A549 (cell line): ENCODE data around the gene KAT2A. TPM values are rescaled to one million over a fixed set of nuclear protein-coding genes. Genes with fewer than 3 reads are reported as not detected.

ENCODE experiments used
- ATAC-seq, 2 experiments: fragments of 200-7000 bp in 1 of 2; fragments of >200 bp in 1 of 2; cut with Nextera tagmentation in 1 of 2; cut with Tn5 transposase in 1 of 2; 3 replicates each; pipeline versions ENCODE4 v1.8.0 to v1.9.1; 2018 to 2020; ENCODE audit warnings: mild to moderate bottlenecking in 1 of 2, moderate library complexity in 1 of 2
- CTCF ChIA-PET: fragments of 300-600 bp; sonication (Branson Sonifier 250); formaldehyde crosslinking; extraction: SDS; loops from one replicate; lab custom pipeline; 2021; ENCODE audit warnings: antibody characterized with exemption, inconsistent platforms; lab: Yijun Ruan, JAX
- POLR2A ChIA-PET: fragments of 350-600 bp; formaldehyde crosslinking; extraction: SDS; loops from one replicate; lab custom pipeline; 2021; ENCODE audit warnings: antibody characterized with exemption, inconsistent platforms; lab: Yijun Ruan, JAX
- DNase-seq, 2 experiments: peaks; one replicate each; pipeline versions ENCODE4 v3.0.0 to v3.0.0-alpha.2; 2011 to 2016; ENCODE audit warnings: low read depth in 1 of 2, low spot score in 1 of 2
- FAIRE-seq: peaks from 2 replicates; lab custom pipeline; 2011; peaks lifted over from hg19 to GRCh38; lab: Jason Lieb, UNC
- H3K27ac ChIP-seq, 2 experiments: fragments of >200 bp; sonication (Bioruptor Twin); formaldehyde crosslinking; 3 replicates each; pipeline ENCODE4 v1.5.1; 2016 to 2017
- H3K4me1 ChIP-seq: fragments of >200 bp; sonication (Bioruptor Twin); formaldehyde crosslinking; 3 replicates; pipeline ENCODE4 v1.6.1; 2016
- H3K4me2 ChIP-seq: fragments of >200 bp; sonication (Bioruptor Twin); formaldehyde crosslinking; 3 replicates; pipeline ENCODE4 v1.6.1; 2016
- H3K4me3 ChIP-seq: fragments of >200 bp; sonication (Bioruptor Twin); formaldehyde crosslinking; 3 replicates; pipeline ENCODE4 v1.5.1; 2016
- H3K9me3 ChIP-seq: fragments of >200 bp; sonication (Bioruptor Twin); formaldehyde crosslinking; 3 replicates; pipeline ENCODE4 v1.6.1; 2016
- BHLHE40 ChIP-seq: IDR thresholded peaks from 2 replicates; pipeline ENCODE4 v1.6.1; 2012; ENCODE audit warnings: low read depth, low read length, inconsistent platforms
- CBX8 ChIP-seq: fragments of 200-600 bp; sonication (generic); IDR thresholded peaks from 2 replicates; pipeline ENCODE4 v1.6.1; 2016
- CHD2 ChIP-seq: fragments of 150-350 bp; IDR thresholded peaks from 2 replicates; pipeline ENCODE4 v1.6.1; 2014; ENCODE audit warnings: low read length; ENCODE audit not compliant: partially characterized antibody
- EP300 ChIP-seq, 2 experiments: fragments of >200 bp; sonication (Bioruptor Twin); formaldehyde crosslinking; IDR thresholded peaks; 2 replicates in 1 of 2; 3 replicates in 1 of 2; pipeline ENCODE4 v1.6.1; 2016 to 2017
- FOSL2 ChIP-seq, 2 experiments: fragments of 450-650 bp in 1 of 2; fragments of >200 bp in 1 of 2; sonication (Bioruptor Twin) in 1 of 2; formaldehyde crosslinking; IDR thresholded peaks; 2 replicates each; pipeline versions ENCODE4 v1.5.0 to v1.6.1; 2016 to 2020; ENCODE audit warnings: mild to moderate bottlenecking in 1 of 2, moderate library complexity in 1 of 2
- HEYL ChIP-seq: fragments of 250-450 bp; sonication (Bioruptor Pico); IDR thresholded peaks from 2 replicates; pipeline ENCODE4 v1.8.0; 2021; ENCODE audit warnings: mild to moderate bottlenecking, moderate library complexity
- HOXA7 ChIP-seq: fragments of 250-450 bp; sonication (Bioruptor Pico); IDR thresholded peaks from 2 replicates; pipeline ENCODE4 v1.5.0; 2020; ENCODE audit warnings: mild to moderate bottlenecking, moderate library complexity
- HOXB13 ChIP-seq: fragments of 250-450 bp; sonication (Bioruptor Pico); IDR thresholded peaks from 2 replicates; pipeline ENCODE4 v1.5.0; 2020; ENCODE audit warnings: low read depth, mild to moderate bottlenecking, moderate library complexity
- JUN ChIP-seq, 2 experiments: fragments of >200 bp; sonication (Bioruptor Twin); formaldehyde crosslinking; IDR thresholded peaks; 2 replicates in 1 of 2; 3 replicates in 1 of 2; pipeline ENCODE4 v1.6.1; 2016 to 2017
- KDM1A ChIP-seq: fragments of 200-600 bp; sonication (generic); IDR thresholded peaks from 2 replicates; pipeline ENCODE4 v1.6.1; 2016; ENCODE audit warnings: low read depth, mild to moderate bottlenecking
- NR3C1 ChIP-seq: fragments of >200 bp; sonication (Bioruptor Twin); formaldehyde crosslinking; IDR thresholded peaks from 3 replicates; pipeline ENCODE4 v1.6.1; 2017
- PHF8 ChIP-seq: fragments of 200-600 bp; sonication (generic); IDR thresholded peaks from 2 replicates; pipeline ENCODE4 v1.6.1; 2016; ENCODE audit warnings: low read depth, mild to moderate bottlenecking, antibody characterized with exemption, moderate library complexity, borderline replicate concordance
- POLR2A ChIP-seq: IDR thresholded peaks from 2 replicates; pipeline ENCODE4 v1.6.1; 2012; ENCODE audit warnings: mild to moderate bottlenecking, low read length
- POLR2AphosphoS2 ChIP-seq: conservative IDR thresholded peaks from 2 replicates; pipeline ENCODE4 v1.6.1; 2012; ENCODE audit warnings: low read length, improper control_type of control experiment, inconsistent platforms
- RFX5 ChIP-seq: fragments of 450-650 bp; IDR thresholded peaks from 2 replicates; pipeline ENCODE4 v1.7.1; 2014; ENCODE audit warnings: antibody characterized with exemption, mild to moderate bottlenecking, moderate library complexity
- RNF2 ChIP-seq: fragments of 200-600 bp; sonication (generic); IDR thresholded peaks from 2 replicates; pipeline ENCODE4 v1.6.1; 2016; ENCODE audit warnings: low read depth, mild to moderate bottlenecking, antibody characterized with exemption, moderate library complexity, borderline replicate concordance
- ZC3H11A ChIP-seq: fragments of 450-650 bp; IDR thresholded peaks from 2 replicates; pipeline ENCODE4 v1.6.1; 2014; ENCODE audit warnings: antibody characterized with exemption, mild to moderate bottlenecking
- ZFP36 ChIP-seq: fragments of 450-650 bp; IDR thresholded peaks from 2 replicates; pipeline ENCODE4 v1.6.1; 2014; ENCODE audit warnings: borderline replicate concordance; ENCODE audit not compliant: partially characterized antibody
- ZSCAN20 ChIP-seq: fragments of 250-450 bp; sonication (Bioruptor Pico); IDR thresholded peaks from 2 replicates; pipeline ENCODE4 v1.8.0; 2022; ENCODE audit warnings: mild to moderate bottlenecking, moderate library complexity
- WGBS: methylation state at CpG from one replicate; pipeline ENCODE4 v1.1.6; 2017; ENCODE audit errors: missing lambda C conversion rate; 5-methylcytosine and 5-hydroxymethylcytosine counted together
- polyA plus RNA-seq, 4 experiments: library from polyadenylated mRNA; depleted of rRNA in 3 of 4; stranded (reverse); fragments of >200 nt; fragmentation: RNase III in 1 of 4; extraction: RNeasy Plus Mini Kit Qiagen cat#74134 plus additional on column Dnase treatment in 1 of 4; gene quantifications; 2 replicates in 3 of 4; 3 replicates in 1 of 4; pipeline ENCODE4 v1.2.3, GENCODE V29; 2011 to 2017
- TF ChIP-seq, protein P1 (sequence below): fragments of >200 bp; sonication (Bioruptor Twin); formaldehyde crosslinking; IDR thresholded peaks from 3 replicates; pipeline ENCODE4 v1.5.1; 2016
- TF ChIP-seq, protein P2 (sequence below): fragments of 250-450 bp; sonication (Bioruptor Pico); IDR thresholded peaks from 2 replicates; pipeline ENCODE4 v1.5.0; 2020; ENCODE audit warnings: low read depth, mild to moderate bottlenecking, moderate library complexity
- TF ChIP-seq, protein P3 (sequence below): fragments of >200 bp; sonication (Bioruptor Twin); formaldehyde crosslinking; IDR thresholded peaks from 2 replicates; pipeline ENCODE4 v1.6.1; 2016
- TF ChIP-seq, protein P4 (sequence below): fragments of 250-450 bp; sonication (Bioruptor Pico); IDR thresholded peaks from 2 replicates; pipeline ENCODE4 v1.5.0; 2021; ENCODE audit warnings: mild to moderate bottlenecking, moderate library complexity, borderline replicate concordance
- TF ChIP-seq, protein P5 (sequence below): IDR thresholded peaks from 2 replicates; pipeline ENCODE4 v1.6.1; 2012; ENCODE audit warnings: low read depth, borderline replicate concordance
- TF ChIP-seq, protein P6 (sequence below): fragments of >200 bp; sonication (Bioruptor Twin); formaldehyde crosslinking; IDR thresholded peaks from 3 replicates; pipeline ENCODE4 v1.6.1; 2016

KAT2A gene
- polyA plus RNA-seq, 2 of the 4 experiments (the other 2 are of a cell fraction) = 42.2 to 68.1 TPM

- Histone ChIP-seq H3K4me1 (no peaks in the 10 kb centered on the region), H3K27ac (no peak overlapping the region), H3K4me2 (no peak overlapping the region), H3K9me3 (no peaks in the 10 kb centered on the region), H3K4me3 (no peak overlapping the region)
- TF ChIP-seq CHD2 (no peak), ZSCAN20 (CRISPR knock-in tag) (no peak), KDM1A (no peak), NR3C1 (no peak), RFX5 (no peak), JUN (IDR thresholded peaks at IDR 0.05) (no peak), EP300 (IDR thresholded peaks at IDR 0.05) (no peak), CBX8 (no peak)
- TF ChIP-seq, protein P1, sequence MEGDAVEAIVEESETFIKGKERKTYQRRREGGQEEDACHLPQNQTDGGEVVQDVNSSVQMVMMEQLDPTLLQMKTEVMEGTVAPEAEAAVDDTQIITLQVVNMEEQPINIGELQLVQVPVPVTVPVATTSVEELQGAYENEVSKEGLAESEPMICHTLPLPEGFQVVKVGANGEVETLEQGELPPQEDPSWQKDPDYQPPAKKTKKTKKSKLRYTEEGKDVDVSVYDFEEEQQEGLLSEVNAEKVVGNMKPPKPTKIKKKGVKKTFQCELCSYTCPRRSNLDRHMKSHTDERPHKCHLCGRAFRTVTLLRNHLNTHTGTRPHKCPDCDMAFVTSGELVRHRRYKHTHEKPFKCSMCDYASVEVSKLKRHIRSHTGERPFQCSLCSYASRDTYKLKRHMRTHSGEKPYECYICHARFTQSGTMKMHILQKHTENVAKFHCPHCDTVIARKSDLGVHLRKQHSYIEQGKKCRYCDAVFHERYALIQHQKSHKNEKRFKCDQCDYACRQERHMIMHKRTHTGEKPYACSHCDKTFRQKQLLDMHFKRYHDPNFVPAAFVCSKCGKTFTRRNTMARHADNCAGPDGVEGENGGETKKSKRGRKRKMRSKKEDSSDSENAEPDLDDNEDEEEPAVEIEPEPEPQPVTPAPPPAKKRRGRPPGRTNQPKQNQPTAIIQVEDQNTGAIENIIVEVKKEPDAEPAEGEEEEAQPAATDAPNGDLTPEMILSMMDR = no peak
- TF ChIP-seq, protein P2, sequence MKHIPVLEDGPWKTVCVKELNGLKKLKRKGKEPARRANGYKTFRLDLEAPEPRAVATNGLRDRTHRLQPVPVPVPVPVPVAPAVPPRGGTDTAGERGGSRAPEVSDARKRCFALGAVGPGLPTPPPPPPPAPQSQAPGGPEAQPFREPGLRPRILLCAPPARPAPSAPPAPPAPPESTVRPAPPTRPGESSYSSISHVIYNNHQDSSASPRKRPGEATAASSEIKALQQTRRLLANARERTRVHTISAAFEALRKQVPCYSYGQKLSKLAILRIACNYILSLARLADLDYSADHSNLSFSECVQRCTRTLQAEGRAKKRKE (CRISPR knock-in tag) = no peak
- TF ChIP-seq, protein P3, sequence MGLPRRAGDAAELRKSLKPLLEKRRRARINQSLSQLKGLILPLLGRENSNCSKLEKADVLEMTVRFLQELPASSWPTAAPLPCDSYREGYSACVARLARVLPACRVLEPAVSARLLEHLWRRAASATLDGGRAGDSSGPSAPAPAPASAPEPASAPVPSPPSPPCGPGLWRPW = no peak
- CTCF ChIA-PET = interaction anchor here (1.9 to 8.1 kb wide), 4 partner anchors 7 to 164 kb away, joined by 4 to 84 read pairs (median 6); partner anchors contain the start of gene KAT2A
- ATAC-seq (no peak), FAIRE-seq (no peak), DNase-seq (no peak)
- POLR2A ChIA-PET = no interaction called here
- 71% methylated on average over 3 of the region's 3 CpGs for WGBS
Measured at GRCh38 chr17:42126836-42127235, 5.7 kb upstream of the KAT2A start.

- ChIA-PET CTCF (interaction anchor here (0.9 to 1.9 kb wide), 3 partner anchors 8 to 56 kb away, joined by 3 to 6 read pairs (median 5); no protein-coding TSS in a partner anchor), POLR2A (no interaction called here)
- no peak for DNase-seq
- Histone ChIP-seq H3K4me3 (no peak overlapping the region), H3K27ac (no peak overlapping the region), H3K4me2 (no peak overlapping the region), H3K9me3 (no peaks in the 10 kb centered on the region), H3K4me1 (peaks cover 5% of the 10 kb centered on the region)
- WGBS = 92% methylated on average over 12 of the region's 12 CpGs
- no peak for TF ChIP-seq BHLHE40
- no peak for TF ChIP-seq FOSL2 (IDR thresholded peaks at IDR 0.05)
- no peak for TF ChIP-seq FOSL2 (CRISPR knock-in tag; IDR thresholded peaks at IDR 0.05)
- no peak for TF ChIP-seq HOXB13
- no peak for TF ChIP-seq HOXA7 (CRISPR knock-in tag)
- no peak for TF ChIP-seq PHF8
- TF ChIP-seq, protein P1 = no peak
- TF ChIP-seq POLR2AphosphoS2 = no peak
- TF ChIP-seq POLR2A = no peak
- no peak for TF ChIP-seq KDM1A
- TF ChIP-seq, protein P4, sequence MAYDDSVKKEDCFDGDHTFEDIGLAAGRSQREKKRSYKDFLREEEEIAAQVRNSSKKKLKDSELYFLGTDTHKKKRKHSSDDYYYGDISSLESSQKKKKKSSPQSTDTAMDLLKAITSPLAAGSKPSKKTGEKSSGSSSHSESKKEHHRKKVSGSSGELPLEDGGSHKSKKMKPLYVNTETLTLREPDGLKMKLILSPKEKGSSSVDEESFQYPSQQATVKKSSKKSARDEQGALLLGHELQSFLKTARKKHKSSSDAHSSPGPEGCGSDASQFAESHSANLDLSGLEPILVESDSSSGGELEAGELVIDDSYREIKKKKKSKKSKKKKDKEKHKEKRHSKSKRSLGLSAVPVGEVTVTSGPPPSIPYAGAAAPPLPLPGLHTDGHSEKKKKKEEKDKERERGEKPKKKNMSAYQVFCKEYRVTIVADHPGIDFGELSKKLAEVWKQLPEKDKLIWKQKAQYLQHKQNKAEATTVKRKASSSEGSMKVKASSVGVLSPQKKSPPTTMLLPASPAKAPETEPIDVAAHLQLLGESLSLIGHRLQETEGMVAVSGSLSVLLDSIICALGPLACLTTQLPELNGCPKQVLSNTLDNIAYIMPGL (CRISPR knock-in tag) = no peak
- TF ChIP-seq RFX5 = no peak
- no peak for TF ChIP-seq ZC3H11A
- TF ChIP-seq, protein P5, sequence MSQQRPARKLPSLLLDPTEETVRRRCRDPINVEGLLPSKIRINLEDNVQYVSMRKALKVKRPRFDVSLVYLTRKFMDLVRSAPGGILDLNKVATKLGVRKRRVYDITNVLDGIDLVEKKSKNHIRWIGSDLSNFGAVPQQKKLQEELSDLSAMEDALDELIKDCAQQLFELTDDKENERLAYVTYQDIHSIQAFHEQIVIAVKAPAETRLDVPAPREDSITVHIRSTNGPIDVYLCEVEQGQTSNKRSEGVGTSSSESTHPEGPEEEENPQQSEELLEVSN = no peak
- TF ChIP-seq, protein P6, sequence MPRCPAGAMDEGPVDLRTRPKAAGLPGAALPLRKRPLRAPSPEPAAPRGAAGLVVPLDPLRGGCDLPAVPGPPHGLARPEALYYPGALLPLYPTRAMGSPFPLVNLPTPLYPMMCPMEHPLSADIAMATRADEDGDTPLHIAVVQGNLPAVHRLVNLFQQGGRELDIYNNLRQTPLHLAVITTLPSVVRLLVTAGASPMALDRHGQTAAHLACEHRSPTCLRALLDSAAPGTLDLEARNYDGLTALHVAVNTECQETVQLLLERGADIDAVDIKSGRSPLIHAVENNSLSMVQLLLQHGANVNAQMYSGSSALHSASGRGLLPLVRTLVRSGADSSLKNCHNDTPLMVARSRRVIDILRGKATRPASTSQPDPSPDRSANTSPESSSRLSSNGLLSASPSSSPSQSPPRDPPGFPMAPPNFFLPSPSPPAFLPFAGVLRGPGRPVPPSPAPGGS = no peak
- TF ChIP-seq HEYL (CRISPR knock-in tag) = no peak
- no peak for TF ChIP-seq RNF2
- TF ChIP-seq CBX8 = no peak
- no peak for TF ChIP-seq ZFP36
- ATAC-seq = no peak
- FAIRE-seq = no peak
Measured at GRCh38 chr17:42125565-42125964, 4.4 kb upstream of the KAT2A start.
